Bone marrow (tissue), 2 donors: ENCODE measurements around the gene SEPTIN2.
"Not testable (repeated sequence)": the region's sequence is repeated elsewhere in the genome, so short reads cannot be mapped to it uniquely, and the experiment has no call there.

Source experiments
- DNase-seq, 2 donors: peaks; one replicate each; lab custom pipeline; 2025; lab: John Stamatoyannopoulos, UW

Gene SEPTIN2

GRCh38 chr2:241350878-241351639 is 35.3 kb downstream of the SEPTIN2 start:
- DNase-seq = no peak

GRCh38 chr2:241351640-241352031 is 35.9 kb downstream of the SEPTIN2 start:
- DNase-seq = no peak

DNA sequence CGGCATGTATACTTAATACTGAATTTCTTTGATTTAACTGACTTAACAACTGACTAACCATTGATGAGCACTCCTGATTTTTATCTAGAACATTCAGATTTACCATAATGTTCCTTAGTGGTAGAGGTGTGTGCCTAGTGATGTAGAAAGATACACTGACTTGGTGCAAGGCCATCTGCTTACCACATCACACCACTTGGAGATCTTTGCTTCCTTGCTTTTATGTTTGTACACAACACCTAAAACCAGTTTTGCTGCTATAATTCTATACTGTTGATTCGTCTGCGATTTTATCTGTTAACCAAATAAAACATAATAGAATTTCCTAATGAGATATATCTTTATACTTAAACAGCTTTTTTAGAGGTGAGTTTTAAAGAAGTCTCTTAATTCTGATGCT is 36.5 kb downstream of the SEPTIN2 start:
- no peak for DNase-seq

DNA sequence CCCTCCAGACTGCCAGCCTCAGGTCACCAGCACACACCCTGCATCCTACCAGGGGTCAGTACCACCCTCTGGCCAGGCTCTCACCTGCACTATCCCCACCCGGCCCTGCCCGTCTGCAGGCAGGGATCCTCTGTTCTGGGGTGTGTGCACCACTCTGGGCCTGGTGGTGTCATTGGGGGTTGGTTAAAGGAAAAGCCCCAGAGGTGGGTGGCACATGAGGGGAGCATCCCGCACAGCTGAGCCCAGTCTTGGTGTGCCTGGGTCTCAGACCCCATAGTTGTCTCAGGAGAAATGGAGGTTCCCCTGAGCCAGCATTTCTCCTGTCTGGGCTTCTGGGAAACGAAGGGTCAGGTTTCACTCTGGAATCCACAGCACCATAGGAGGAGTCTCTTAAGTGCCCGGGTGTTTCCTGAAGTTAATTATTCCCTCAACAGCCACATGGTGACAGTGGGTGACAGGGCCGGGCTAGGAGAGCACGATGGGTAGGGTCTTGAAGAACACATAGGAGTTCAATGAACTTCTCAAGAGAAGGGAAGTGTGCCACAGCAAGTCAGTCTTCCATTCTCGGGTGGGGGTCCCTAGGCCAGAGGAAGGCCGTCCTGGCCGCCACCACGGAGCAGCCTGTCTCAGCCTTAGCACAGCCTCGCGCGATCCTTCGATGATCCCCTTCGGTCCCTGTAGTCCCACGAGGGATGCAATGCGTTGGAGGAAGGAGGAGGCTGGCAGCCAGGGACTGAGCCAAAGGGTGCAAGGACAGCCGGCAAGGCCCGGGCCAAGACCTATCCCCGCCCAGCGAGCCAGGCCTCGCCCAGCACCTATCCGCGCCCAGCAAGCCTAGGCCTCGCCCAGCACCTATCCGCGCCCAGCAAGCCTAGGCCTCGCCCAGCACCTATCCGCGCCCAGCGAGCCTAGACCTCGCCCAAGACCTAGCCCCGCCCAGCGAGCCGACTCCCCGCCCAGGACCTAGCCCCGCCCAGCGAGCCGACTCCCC is 39.2 kb downstream of the SEPTIN2 start:
- peak in 1 of 2 donors; percentile 32 for DNase-seq

DNA sequence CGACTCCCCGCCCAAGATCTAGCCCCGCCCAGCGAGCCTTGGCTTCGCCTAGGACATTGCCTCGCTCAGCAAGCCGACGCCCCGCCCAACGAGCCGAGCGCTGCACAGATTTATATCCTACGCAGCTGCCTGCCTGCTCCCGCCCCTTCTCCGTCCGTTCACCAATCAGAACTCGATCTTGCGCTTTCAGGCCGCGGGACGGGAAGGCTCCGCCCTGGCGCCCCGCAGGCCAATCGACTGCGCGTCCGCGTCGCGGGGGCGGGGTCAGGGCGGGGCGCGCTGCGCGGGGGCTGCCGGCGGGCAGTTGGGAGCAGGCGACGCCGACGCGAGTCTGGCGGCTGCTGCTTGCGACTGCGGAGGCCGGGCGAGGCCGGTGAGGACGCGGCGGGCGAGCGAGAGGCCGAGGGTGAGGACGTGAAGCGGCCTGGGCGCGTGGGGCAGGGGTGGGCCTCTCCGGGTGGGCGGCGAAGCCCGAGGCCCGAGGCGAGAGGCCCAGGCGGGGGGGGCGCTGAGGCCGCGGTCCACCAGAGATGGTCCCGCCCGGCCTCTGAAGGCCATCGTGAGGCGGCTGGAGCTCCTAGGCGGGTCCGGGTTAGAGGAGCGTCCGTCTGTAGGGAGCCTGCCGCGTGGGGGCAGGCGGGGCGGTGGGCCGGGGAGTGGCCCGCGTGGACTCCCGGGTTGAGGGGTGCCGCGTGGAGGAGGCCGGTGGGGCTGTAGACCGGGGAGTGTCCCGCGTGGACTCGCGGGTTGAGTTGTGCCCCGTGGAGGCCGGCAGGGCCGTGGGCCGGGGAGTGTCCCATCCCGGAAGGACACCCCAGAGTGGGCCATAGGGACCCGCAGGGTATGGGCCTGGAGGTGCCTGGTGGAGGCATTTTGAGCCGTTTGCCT is 40.5 kb downstream of the SEPTIN2 start, which contains the start of gene FARP2:
TSS of gene FARP2 (plus strand) at position 303 of the 888 bp plus-strand sequence. CDS start 16,823 bp downstream, outside the sequence.
- peak; percentile 92 to 97 for DNase-seq

GRCh38 chr2:241356871-241357260 is 41.1 kb downstream of the SEPTIN2 start:
- no peak for DNase-seq

- DNase-seq = no peak
Observed at GRCh38 chr2:241357531-241357930, 41.8 kb downstream of the SEPTIN2 start.

- DNase-seq = peak in 1 of 2 donors; percentile 71
Observed at GRCh38 chr2:241358470-241358869, 42.7 kb downstream of the SEPTIN2 start.

GRCh38 chr2:241359481-241360045 is 43.8 kb downstream of the SEPTIN2 start:
- no peak for DNase-seq

DNA sequence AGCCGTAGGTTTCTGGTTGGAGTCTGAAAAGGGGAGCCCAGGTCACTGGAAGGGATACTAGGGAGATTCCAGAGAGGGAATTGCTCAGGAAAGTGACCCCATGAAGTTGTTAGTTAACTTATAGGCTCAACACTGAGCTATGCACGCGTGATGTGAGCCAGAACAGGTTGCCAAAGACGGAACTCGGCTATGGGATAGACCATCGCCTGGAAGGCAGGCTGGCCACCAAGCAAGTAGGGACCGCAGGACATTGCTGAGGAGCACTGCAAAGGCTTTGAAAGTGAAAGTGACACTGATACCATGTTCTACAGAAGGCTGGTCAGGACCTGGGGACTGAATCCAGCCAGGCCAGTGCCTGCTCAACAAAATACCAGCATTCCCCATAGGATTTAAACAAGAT is 47.7 kb downstream of the SEPTIN2 start:
- DNase-seq = no peak

DNA sequence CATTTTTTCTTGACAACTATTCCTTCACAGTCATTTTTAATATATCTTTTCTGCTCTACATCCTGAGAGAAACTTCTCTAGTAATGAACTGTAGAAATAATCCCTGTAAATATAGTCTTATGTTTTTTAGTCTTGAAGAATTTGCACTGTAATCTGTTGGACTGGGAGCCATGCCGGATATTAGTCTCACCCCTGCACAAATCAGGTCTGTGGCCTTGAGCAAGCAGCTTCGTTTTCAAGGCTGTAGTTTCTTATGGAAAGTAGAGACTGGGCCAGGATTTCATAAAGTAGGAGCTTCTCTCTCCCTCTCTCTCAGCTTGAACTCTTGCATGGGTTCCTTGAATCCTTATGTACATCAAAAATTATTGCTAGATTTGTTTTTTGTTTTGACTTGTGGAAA is 49.1 kb downstream of the SEPTIN2 start:
- no peak for DNase-seq

DNA sequence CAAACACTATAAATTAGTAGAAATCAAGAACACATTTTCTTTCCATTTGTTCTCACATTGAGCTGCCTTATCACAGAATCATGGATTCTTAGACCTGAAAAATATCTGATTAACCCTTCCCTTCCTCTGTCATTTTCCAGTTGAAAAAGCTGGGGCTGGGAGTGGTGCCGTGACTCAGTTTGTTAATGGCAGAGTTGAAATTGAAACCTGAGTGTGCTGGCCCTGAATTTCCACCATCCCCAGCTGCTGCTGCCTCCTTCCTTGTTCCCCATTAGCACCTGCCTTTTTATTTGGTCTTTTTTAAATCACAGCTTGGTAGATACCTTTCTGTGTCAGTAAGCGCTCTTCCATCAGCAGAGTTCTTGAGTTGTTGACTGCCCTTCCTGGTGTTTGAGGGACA is 51.0 kb downstream of the SEPTIN2 start:
- no peak for DNase-seq

- DNase-seq = no peak
Observed at GRCh38 chr2:241368643-241369042, 52.9 kb downstream of the SEPTIN2 start.

- DNase-seq = no peak
Observed at GRCh38 chr2:241372361-241372992, 56.8 kb downstream of the SEPTIN2 start.

DNA sequence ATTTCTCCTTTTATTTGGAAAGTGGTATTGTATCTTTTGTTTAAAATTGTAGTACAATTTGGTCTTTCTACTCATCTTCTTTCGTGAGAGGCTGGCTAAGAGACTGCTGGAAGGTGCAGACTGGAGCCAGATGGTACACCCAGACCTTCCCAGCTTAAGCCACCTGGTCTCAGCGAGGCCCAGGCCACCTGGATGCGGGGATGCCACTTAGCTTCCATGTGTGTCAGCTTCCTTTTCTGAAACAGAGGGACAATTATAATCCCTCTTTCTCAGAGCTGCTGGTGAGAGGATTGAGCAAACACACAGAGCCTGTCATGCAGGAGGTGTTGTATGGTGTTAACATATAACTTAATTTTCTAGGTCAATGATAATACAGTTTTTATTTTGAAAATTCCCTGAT is 57.7 kb downstream of the SEPTIN2 start:
- no peak for DNase-seq

GRCh38 chr2:241373906-241374305 is 58.2 kb downstream of the SEPTIN2 start:
- DNase-seq = not testable (repeated sequence)

GRCh38 chr2:241375300-241375699 is 59.6 kb downstream of the SEPTIN2 start:
- DNase-seq = no peak

GRCh38 chr2:241376808-241377207 is 61.1 kb downstream of the SEPTIN2 start:
- DNase-seq = no peak

GRCh38 chr2:241378816-241379215 is 63.1 kb downstream of the SEPTIN2 start:
- no peak for DNase-seq

DNA sequence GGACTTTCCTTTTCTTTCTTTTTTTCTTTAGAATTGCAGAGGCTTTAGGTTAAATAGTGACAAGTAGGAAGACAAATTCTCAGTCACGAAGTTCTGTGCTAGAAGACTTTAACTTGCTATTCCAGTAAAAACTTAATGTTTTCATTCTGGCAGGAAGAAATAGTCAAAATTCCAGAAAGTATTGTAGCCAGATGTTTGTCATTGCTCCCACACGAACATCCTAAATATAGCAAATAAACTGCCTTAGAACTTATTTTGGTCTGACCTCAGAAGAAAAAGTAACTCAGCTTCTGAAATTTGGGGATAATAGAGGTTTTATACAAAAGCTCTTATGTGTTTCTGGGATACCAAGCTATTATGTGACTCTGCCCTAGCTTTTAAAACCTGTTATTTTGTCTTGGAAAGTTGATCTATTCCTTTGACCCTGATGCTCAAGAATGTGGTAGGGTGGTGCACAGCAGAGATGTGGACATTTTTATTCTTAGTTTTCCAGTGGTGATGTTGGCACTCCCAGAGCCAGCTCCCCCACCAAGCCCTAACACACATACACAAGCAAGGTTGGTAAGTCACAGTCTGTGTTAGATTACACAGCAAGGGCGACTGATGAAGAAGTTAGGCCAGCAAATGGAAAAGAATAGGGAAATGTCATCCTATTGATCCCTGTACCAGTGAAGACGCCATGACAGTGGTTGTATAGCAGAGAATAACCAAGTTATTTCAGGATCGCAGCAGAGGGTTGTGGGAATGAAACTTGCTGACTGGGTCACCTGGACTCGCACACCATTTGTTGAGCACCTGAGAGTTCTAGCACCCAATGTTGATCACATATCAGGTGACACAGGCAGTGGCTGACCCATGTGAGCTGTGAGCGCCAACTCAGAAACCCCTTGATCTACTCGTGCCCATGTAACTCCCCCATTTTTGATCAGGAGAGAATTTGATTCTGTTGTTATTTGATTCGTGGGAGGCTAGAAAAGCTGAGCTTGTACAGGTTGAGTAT is 64.1 kb downstream of the SEPTIN2 start:
- no peak for DNase-seq
